GM12878 (cell line): ENCODE results near the gene ORAI3. TPM values are rescaled to one million over a fixed set of nuclear protein-coding genes. Genes with fewer than 3 reads are reported as not detected.

Source experiments
- ATF2 ChIP-seq: IDR thresholded peaks from 2 replicates; pipeline ENCODE4 v1.6.1; 2012; ENCODE audit warnings: low read length, inconsistent platforms
- BHLHE40 ChIP-seq, 2 experiments: fragments of 450-650 bp in 1 of 2; IDR thresholded peaks; 2 replicates each; pipeline ENCODE4 v1.6.1; 2011 to 2017; ENCODE audit warnings: low read depth in 2 of 2, borderline replicate concordance in 1 of 2, improper control_type of control experiment in 1 of 2, low read length in 1 of 2, mild to moderate bottlenecking in 1 of 2
- BRCA1 ChIP-seq: IDR thresholded peaks from 2 replicates; pipeline ENCODE4 v1.6.1; 2011; ENCODE audit warnings: low read depth, low read length, improper control_type of control experiment
- CUX1 ChIP-seq: IDR thresholded peaks from 2 replicates; pipeline ENCODE4 v1.6.1; 2012; ENCODE audit warnings: improper control_type of control experiment, low read depth, low read length; ENCODE audit not compliant: insufficient replicate concordance
- ELK1 ChIP-seq: IDR thresholded peaks from 2 replicates; pipeline ENCODE4 v1.6.1; 2012; ENCODE audit warnings: low read depth, low read length, improper control_type of control experiment
- FOXK2 ChIP-seq: fragments of 450-650 bp; IDR thresholded peaks from 2 replicates; pipeline ENCODE4 v1.6.1; 2017; ENCODE audit warnings: mild to moderate bottlenecking, moderate library complexity
- IKZF1 ChIP-seq: fragments of 450-650 bp; conservative IDR thresholded peaks from 2 replicates; pipeline ENCODE4 v1.6.1; 2017; ENCODE audit warnings: antibody characterized with exemption, mild to moderate bottlenecking
- IRF3 ChIP-seq: fragments of 450-650 bp; IDR thresholded peaks from 2 replicates; pipeline ENCODE4 v1.6.1; 2014; ENCODE audit warnings: mild to moderate bottlenecking
- JUND ChIP-seq: IDR thresholded peaks from 2 replicates; pipeline ENCODE4 v1.6.1; 2012; ENCODE audit warnings: low read depth, mild to moderate bottlenecking, low read length, improper control_type of control experiment, moderate library complexity
- KLF5 ChIP-seq: fragments of 450-650 bp; IDR thresholded peaks from 2 replicates; pipeline ENCODE4 v1.6.1; 2014; ENCODE audit warnings: mild to moderate bottlenecking; ENCODE audit not compliant: partially characterized antibody
- NBN ChIP-seq: fragments of 450-650 bp; IDR thresholded peaks from 2 replicates; pipeline ENCODE4 v1.6.1; 2016
- PBX3 ChIP-seq: IDR thresholded peaks from 2 replicates; pipeline ENCODE4 v1.6.1; 2011; ENCODE audit warnings: mild to moderate bottlenecking, low read depth, low read length, moderate library complexity; ENCODE audit not compliant: insufficient replicate concordance
- RAD51 ChIP-seq: fragments of 450-650 bp; IDR thresholded peaks from 2 replicates; pipeline ENCODE4 v1.6.1; 2016; ENCODE audit warnings: moderate library complexity, mild to moderate bottlenecking, inconsistent platforms
- RFX5 ChIP-seq: IDR thresholded peaks from 2 replicates; pipeline ENCODE4 v1.6.1; 2011; ENCODE audit warnings: low read depth, low read length, improper control_type of control experiment
- SRF ChIP-seq, 2 experiments: IDR thresholded peaks; 2 replicates each; pipeline ENCODE4 v1.6.1; 2011; ENCODE audit warnings: low read depth in 2 of 2, low read length in 2 of 2, mild to moderate bottlenecking in 1 of 2, moderate library complexity in 1 of 2
- ZNF24 ChIP-seq: fragments of 450-650 bp; IDR thresholded peaks from 2 replicates; pipeline ENCODE4 v1.6.1; 2017; ENCODE audit warnings: antibody characterized with exemption, mild to moderate bottlenecking
- polyA plus RNA-seq, 11 experiments: library from polyadenylated mRNA; depleted of rRNA in 4 of 11; unstranded in 6 of 11; stranded (reverse) in 5 of 11; fragments of >200 nt; fragmentation: Nextera tagmentation in 4 of 11; fragmentation: Illumina TruSeq in 1 of 11; extraction: Ambion mirVana in 4 of 11; extraction: Trizol in 1 of 11; gene quantifications; 1 replicate in 1 of 11; 2 replicates in 10 of 11; pipeline versions ENCODE4 v1.2.1 to v1.2.3, GENCODE V29; 2011 to 2016; ENCODE audit warnings: inconsistent platforms in 2 of 11, missing spikeins in 2 of 11, low read depth in 1 of 11
- total RNA-seq, 4 experiments: library from RNA; depleted of rRNA in 3 of 4; stranded (reverse); fragments of >200 nt in 3 of 4; fragmentation: Illumina TruSeq in 1 of 4; extraction: Trizol in 1 of 4; gene quantifications; 2 replicates each; pipeline versions ENCODE4 v1.2.1 to v1.2.3, GENCODE V29; 2013 to 2021

ORAI3 gene
- total and polyA plus RNA-seq, 10 of the 15 experiments (the other 5 are each of a cell fraction or from before 2014, with no cell fraction given), result 3.4 to 21.9 (median 16.2) TPM

- TF ChIP-seq ZNF24 (no peak), IRF3 (no peak), ATF2 (no peak), PBX3 (no peak), KLF5 (no peak), JUND (no peak), BRCA1 (no peak), BHLHE40 (IDR thresholded peaks at IDR 0.05; ENCODE audit: borderline replicate concordance in 1 of 2, low read depth in 2 of 2, low read length in 1 of 2) (peak; percentile 46 to 48; a peak in 2 of 4 replicates), RFX5 (no peak), ELK1 (no peak), RAD51 (no peak), SRF (IDR thresholded peaks at IDR 0.05; ENCODE audit: low read depth in 2 of 2, low read length in 2 of 2) (peak in 1 of 2 experiments; percentile 22; a peak in 1 of 4 replicates), NBN (peak; percentile 65; the same call in 1 of the 2 replicates), IKZF1 (peak; percentile 70), FOXK2 (0 out of 2 replicates have a peak, but pooled peaks have one; percentile 27), CUX1 (no peak)
These were observed 1.0 kb downstream of the ORAI3 start (continued) for GRCh38 chr16:30949650-30950515.
